Measurements from ENCODE around the gene MPC1L. TPM values are rescaled to one million over a fixed set of nuclear protein-coding genes. Genes with fewer than 3 reads are reported as not detected.
"Not testable (repeated sequence)": the region's sequence is repeated elsewhere in the genome, so short reads cannot be mapped to it uniquely, and the experiment has no call there.

Gene MPC1L
- not detected in 3 replicates for total RNA-seq

- Mint-ChIP-seq H3K4me1 (no peaks in the 10 kb centered on the region), H3K27ac (no peak within 1 kb of the TSS)
- TF ChIP-seq, protein P1, sequence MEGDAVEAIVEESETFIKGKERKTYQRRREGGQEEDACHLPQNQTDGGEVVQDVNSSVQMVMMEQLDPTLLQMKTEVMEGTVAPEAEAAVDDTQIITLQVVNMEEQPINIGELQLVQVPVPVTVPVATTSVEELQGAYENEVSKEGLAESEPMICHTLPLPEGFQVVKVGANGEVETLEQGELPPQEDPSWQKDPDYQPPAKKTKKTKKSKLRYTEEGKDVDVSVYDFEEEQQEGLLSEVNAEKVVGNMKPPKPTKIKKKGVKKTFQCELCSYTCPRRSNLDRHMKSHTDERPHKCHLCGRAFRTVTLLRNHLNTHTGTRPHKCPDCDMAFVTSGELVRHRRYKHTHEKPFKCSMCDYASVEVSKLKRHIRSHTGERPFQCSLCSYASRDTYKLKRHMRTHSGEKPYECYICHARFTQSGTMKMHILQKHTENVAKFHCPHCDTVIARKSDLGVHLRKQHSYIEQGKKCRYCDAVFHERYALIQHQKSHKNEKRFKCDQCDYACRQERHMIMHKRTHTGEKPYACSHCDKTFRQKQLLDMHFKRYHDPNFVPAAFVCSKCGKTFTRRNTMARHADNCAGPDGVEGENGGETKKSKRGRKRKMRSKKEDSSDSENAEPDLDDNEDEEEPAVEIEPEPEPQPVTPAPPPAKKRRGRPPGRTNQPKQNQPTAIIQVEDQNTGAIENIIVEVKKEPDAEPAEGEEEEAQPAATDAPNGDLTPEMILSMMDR (IDR thresholded peaks at IDR 0.05; ENCODE audit: unreplicated experiment), result no peak
Measured at GRCh38 chrX:40623139-40623536, at the start of gene MPC1L. Gene MPC1L, plus strand, starts transcription at chrX:40623428. Its CDS starts 138 bp downstream, at chrX:40623566.

DNA sequence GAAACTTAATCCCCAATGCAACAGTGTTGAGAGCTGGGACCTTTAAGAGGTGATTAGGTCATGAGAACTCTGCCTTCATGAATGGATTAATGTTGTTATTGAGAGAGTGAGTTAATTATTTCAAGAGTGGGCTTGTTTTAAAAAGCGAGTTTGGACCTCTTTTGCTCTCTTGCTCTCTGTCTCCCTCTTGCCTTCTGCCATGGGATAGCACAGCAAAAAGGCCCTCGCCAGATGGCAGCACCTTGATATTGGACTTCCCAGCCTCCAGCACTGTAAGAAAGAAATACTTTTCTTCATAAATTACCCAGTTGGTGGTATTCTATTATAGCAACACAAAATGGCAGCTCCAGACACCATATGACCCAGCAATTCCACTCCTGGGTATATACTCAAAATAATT lies 49.5 kb upstream of the MPC1L start:
- DNase-seq (ENCODE audit: low spot score in 2 of 2, unreplicated experiment in 2 of 2), result no peak
- H3K36me3 Mint-ChIP-seq, result no peaks in the 10 kb centered on the region
- H3K4me1 Mint-ChIP-seq, result peaks cover 6% of the 10 kb centered on the region
- H3K4me3 Mint-ChIP-seq, result no peak overlapping the region
- no peaks in the 10 kb centered on the region for H3K27me3 Mint-ChIP-seq (ENCODE audit: low read depth)
- H3K9me3 Mint-ChIP-seq, result peaks cover 8% of the 10 kb centered on the region
- TF ChIP-seq, protein P1 (IDR thresholded peaks at IDR 0.05; ENCODE audit: unreplicated experiment), result no peak
- no peak overlapping the region for H3K27ac Mint-ChIP-seq

More at GRCh38 chrX:40623139-40623536, at the start of gene MPC1L:
- Mint-ChIP-seq H3K36me3 (peaks cover 3% of the 10 kb centered on the region), H3K9me3 (peaks cover 23% of the 10 kb centered on the region), H3K4me3 (no peak within 1 kb of the TSS), H3K27me3 (ENCODE audit: low read depth) (no peaks in the 10 kb centered on the region)
- no peak for DNase-seq (ENCODE audit: low spot score in 2 of 2, unreplicated experiment in 2 of 2)

DNA sequence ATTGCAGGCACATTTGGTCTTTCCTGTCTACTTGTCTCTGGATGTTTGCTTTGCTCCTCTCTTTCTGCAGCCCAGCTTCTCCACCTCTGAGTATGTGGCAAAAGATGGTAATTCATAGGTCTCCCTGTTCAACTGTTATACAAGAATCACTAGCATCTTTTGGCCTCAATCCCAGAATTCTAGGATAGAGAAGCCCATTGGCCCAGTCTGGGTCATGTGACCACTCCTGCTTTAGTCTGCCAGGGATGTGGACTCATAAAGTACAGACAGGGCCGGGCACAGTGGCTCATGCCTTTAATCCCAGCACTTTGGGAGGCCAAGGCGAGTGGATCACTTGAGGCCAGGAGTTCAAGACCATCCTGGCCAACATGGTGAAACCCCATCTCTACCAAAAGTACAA lies 47.8 kb upstream of the MPC1L start:
- H3K4me1 Mint-ChIP-seq; H3K36me3 Mint-ChIP-seq; H3K4me3 Mint-ChIP-seq; DNase-seq (ENCODE audit: low spot score in 2 of 2, unreplicated experiment in 2 of 2); H3K9me3 Mint-ChIP-seq; H3K27ac Mint-ChIP-seq; H3K27me3 Mint-ChIP-seq (ENCODE audit: low read depth): not testable (repeated sequence)

- TF ChIP-seq, protein P1 (IDR thresholded peaks at IDR 0.05; ENCODE audit: unreplicated experiment), result no peak
- peaks cover 4% of the 10 kb centered on the region for H3K9me3 Mint-ChIP-seq
- no peaks in the 10 kb centered on the region for H3K27me3 Mint-ChIP-seq (ENCODE audit: low read depth)
- H3K36me3 Mint-ChIP-seq, result no peaks in the 10 kb centered on the region
- H3K27ac Mint-ChIP-seq, result no peak overlapping the region
- H3K4me1 Mint-ChIP-seq, result no peaks in the 10 kb centered on the region
- no peak overlapping the region for H3K4me3 Mint-ChIP-seq
- no peak for DNase-seq (ENCODE audit: low spot score in 2 of 2, unreplicated experiment in 2 of 2)
Measured at GRCh38 chrX:40576291-40576690, 46.9 kb upstream of the MPC1L start.

DNA sequence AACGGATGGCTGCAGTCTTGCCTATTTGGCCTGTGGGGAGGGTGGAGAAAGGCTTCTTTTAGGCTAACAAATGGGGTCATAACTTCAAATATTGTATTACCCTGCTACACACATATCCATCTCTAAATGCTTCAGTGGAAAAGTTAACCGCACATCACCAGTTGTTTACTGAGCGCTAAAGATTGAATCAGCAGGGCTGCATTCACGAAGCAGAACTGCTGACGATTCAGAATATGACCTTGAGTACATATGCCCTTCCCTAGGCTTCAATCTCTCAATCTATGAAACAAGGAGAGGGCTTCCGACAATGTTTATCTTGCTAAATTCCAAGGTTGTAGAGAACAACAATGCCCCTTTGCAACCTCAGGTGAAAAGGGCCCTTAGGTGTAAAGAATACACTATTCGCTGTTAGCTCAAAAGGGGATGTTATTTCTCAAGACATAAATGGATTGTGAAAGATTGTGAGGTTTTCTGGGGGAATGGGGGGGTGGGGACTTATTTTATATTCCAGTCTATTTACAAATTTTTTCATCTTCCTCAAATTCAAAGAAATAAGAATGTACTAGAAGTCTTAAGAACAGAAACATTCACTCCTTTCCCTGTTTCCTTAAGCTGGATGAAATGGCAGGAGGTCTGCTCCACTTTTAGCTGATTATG lies 45.1 kb upstream of the MPC1L start:
- no peak for DNase-seq (ENCODE audit: low spot score in 2 of 2, unreplicated experiment in 2 of 2)
- Mint-ChIP-seq H3K27me3 (ENCODE audit: low read depth) (no peaks in the 10 kb centered on the region), H3K4me3 (no peak overlapping the region), H3K36me3 (no peaks in the 10 kb centered on the region), H3K4me1 (peaks cover 9% of the 10 kb centered on the region), H3K9me3 (peaks cover 13% of the 10 kb centered on the region), H3K27ac (no peak overlapping the region)
- TF ChIP-seq, protein P1 (IDR thresholded peaks at IDR 0.05; ENCODE audit: unreplicated experiment), result no peak

GRCh38 chrX:40579141-40579540 lies 44.1 kb upstream of the MPC1L start:
- Mint-ChIP-seq H3K27me3 (ENCODE audit: low read depth) (no peaks in the 10 kb centered on the region), H3K4me3 (no peak overlapping the region), H3K9me3 (peaks cover 19% of the 10 kb centered on the region), H3K4me1 (peaks cover 9% of the 10 kb centered on the region), H3K36me3 (no peaks in the 10 kb centered on the region), H3K27ac (no peak overlapping the region)
- no peak for DNase-seq (ENCODE audit: low spot score in 2 of 2, unreplicated experiment in 2 of 2)
- TF ChIP-seq, protein P1 (IDR thresholded peaks at IDR 0.05; ENCODE audit: unreplicated experiment), result no peak
